ENCODE results near the gene RHOBTB1.

RHOBTB1 gene

GRCh38 chr10:60948851-60949250 is 4.9 kb upstream of the RHOBTB1 start:
- DNase-seq, result no peak
- Histone ChIP-seq H3K4me2 (ENCODE audit: insufficient read depth, low read length) (no peak overlapping the region), H3K36me3 (ENCODE audit: insufficient read depth, low read length) (no peaks in the 10 kb centered on the region), H3K27ac (ENCODE audit: low read length) (no peak overlapping the region), H3K4me1 (ENCODE audit: insufficient read depth, low read length) (peaks cover 8% of the 10 kb centered on the region), H3K9ac (ENCODE audit: low read depth, low read length) (no peak overlapping the region), H3K4me3 (ENCODE audit: low read depth in 1 of 2, low read length in 2 of 2) (no peak overlapping the region), H2AFZ (ENCODE audit: low read depth, low read length) (no peak overlapping the region), H3K79me2 (ENCODE audit: insufficient read depth, low read length) (no peaks in the 10 kb centered on the region), H3K9me3 (ENCODE audit: insufficient read depth, low read length, severe bottlenecking) (no peaks in the 10 kb centered on the region), H4K20me1 (ENCODE audit: insufficient read depth, low read length) (no peaks in the 10 kb centered on the region), H3K27me3 (ENCODE audit: insufficient read depth, low read length, poor library complexity) (peaks cover 5% of the 10 kb centered on the region)
- TF ChIP-seq EZH2 (IDR thresholded peaks at IDR 0.05; ENCODE audit: borderline replicate concordance, low read depth, low read length, severe bottlenecking) (no peak), CTCF (IDR thresholded peaks at IDR 0.05; ENCODE audit: borderline replicate concordance, extremely low read depth, low read length, poor library complexity, severe bottlenecking) (no peak)
- no peak for ATAC-seq (ENCODE audit: insufficient read depth, low read depth)

GRCh38 chr10:60944910-60945297 is 919 bp upstream of the RHOBTB1 start:
- H3K4me3 ChIP-seq (ENCODE audit: low read depth in 1 of 2, low read length in 2 of 2), result no peak overlapping the region
- no peaks in the 10 kb centered on the region for H3K79me2 ChIP-seq (ENCODE audit: insufficient read depth, low read length)
- no peaks in the 10 kb centered on the region for H4K20me1 ChIP-seq (ENCODE audit: insufficient read depth, low read length)
- TF ChIP-seq EZH2 (IDR thresholded peaks at IDR 0.05; ENCODE audit: borderline replicate concordance, low read depth, low read length, severe bottlenecking) (no peak), CTCF (IDR thresholded peaks at IDR 0.05; ENCODE audit: borderline replicate concordance, extremely low read depth, low read length, poor library complexity, severe bottlenecking) (no peak)
- no peak overlapping the region for H3K9ac ChIP-seq (ENCODE audit: low read depth, low read length)
- H3K36me3 ChIP-seq (ENCODE audit: insufficient read depth, low read length), result no peaks in the 10 kb centered on the region
- no peak for ATAC-seq (ENCODE audit: insufficient read depth, low read depth)
- peaks cover 28% of the 10 kb centered on the region for H3K4me1 ChIP-seq (ENCODE audit: insufficient read depth, low read length)
- H2AFZ ChIP-seq (ENCODE audit: low read depth, low read length), result 0 out of 2 replicates have a peak overlapping the region, but pooled peaks have one; percentile 87
- H3K27me3 ChIP-seq (ENCODE audit: insufficient read depth, low read length, poor library complexity), result peaks cover 8% of the 10 kb centered on the region
- DNase-seq, result no peak
- H3K4me2 ChIP-seq (ENCODE audit: insufficient read depth, low read length), result no peak overlapping the region
- H3K27ac ChIP-seq (ENCODE audit: low read length), result no peak overlapping the region
- H3K9me3 ChIP-seq (ENCODE audit: insufficient read depth, low read length, severe bottlenecking), result no peaks in the 10 kb centered on the region

- Histone ChIP-seq H3K4me2 (ENCODE audit: insufficient read depth, low read length) (peak overlapping the region; percentile 76), H2AFZ (ENCODE audit: low read depth, low read length) (peak overlapping the region; percentile 87), H4K20me1 (ENCODE audit: insufficient read depth, low read length) (no peaks in the 10 kb centered on the region), H3K27ac (ENCODE audit: low read length) (peak overlapping the region; percentile 62), H3K4me1 (ENCODE audit: insufficient read depth, low read length) (peaks cover 28% of the 10 kb centered on the region), H3K27me3 (ENCODE audit: insufficient read depth, low read length, poor library complexity) (peaks cover 8% of the 10 kb centered on the region), H3K79me2 (ENCODE audit: insufficient read depth, low read length) (no peaks in the 10 kb centered on the region), H3K9me3 (ENCODE audit: insufficient read depth, low read length, severe bottlenecking) (no peaks in the 10 kb centered on the region), H3K36me3 (ENCODE audit: insufficient read depth, low read length) (no peaks in the 10 kb centered on the region), H3K9ac (ENCODE audit: low read depth, low read length) (peak overlapping the region; percentile 82), H3K4me3 (ENCODE audit: low read depth in 1 of 2, low read length in 2 of 2) (peak overlapping the region; percentile 45 to 70)
- TF ChIP-seq EZH2 (IDR thresholded peaks at IDR 0.05; ENCODE audit: borderline replicate concordance, low read depth, low read length, severe bottlenecking) (no peak), CTCF (IDR thresholded peaks at IDR 0.05; ENCODE audit: borderline replicate concordance, extremely low read depth, low read length, poor library complexity, severe bottlenecking) (no peak)
- DNase-seq (peak; percentile 54), ATAC-seq (ENCODE audit: insufficient read depth, low read depth) (peak; percentile 63)
These were observed 498 bp downstream of the RHOBTB1 start for GRCh38 chr10:60943316-60944057.

Measured in DND-41 (cell line).